Measurements from ENCODE around the gene BTRC. TPM values are rescaled to one million over a fixed set of nuclear protein-coding genes. Genes with fewer than 3 reads are reported as not detected.
A peak's percentile ranks its signal among the peaks of the same experiment; 100 is the strongest.

BTRC gene
- polyA plus RNA-seq, 6 donors from 2014 or later = 6.0 to 13.4 (median 8.3) TPM

- ATAC-seq (ENCODE audit: low read depth in 2 of 2) = no peak
- H3K27ac Mint-ChIP-seq = peak overlapping the region in 1 of 6 donors; percentile 85
- peaks cover 7 to 8% of the 10 kb centered on the region in 2 donors for H3K36me3 Mint-ChIP-seq
These were observed 175.2 kb downstream of the BTRC start for GRCh38 chr10:101529207-101529606.

GRCh38 chr10:101529725-101530553 lies 176.0 kb downstream of the BTRC start:
- Mint-ChIP-seq H3K27ac (peak overlapping the region in 1 of 6 donors; percentile 41), H3K9me3 (no peaks in the 10 kb centered on the region), H3K4me3 (no peak overlapping the region), H3K36me3 (peaks cover 7 to 14% of the 10 kb centered on the region in 2 donors), H3K27me3 (no peaks in the 10 kb centered on the region), H3K4me1 (no peaks in the 10 kb centered on the region)
- no peak for DNase-seq
- no peak for ATAC-seq (ENCODE audit: low read depth in 2 of 2)

More at GRCh38 chr10:101529207-101529606, 175.2 kb downstream of the BTRC start:
- Mint-ChIP-seq H3K9me3 (no peaks in the 10 kb centered on the region), H3K4me3 (no peak overlapping the region), H3K27me3 (no peaks in the 10 kb centered on the region), H3K4me1 (no peaks in the 10 kb centered on the region)
- no peak for DNase-seq

GRCh38 chr10:101535949-101536348 lies 182.0 kb downstream of the BTRC start:
- Mint-ChIP-seq H3K4me3 (no peak overlapping the region), H3K36me3 (peaks cover 13 to 14% of the 10 kb centered on the region in 2 donors), H3K27me3 (no peaks in the 10 kb centered on the region), H3K4me1 (no peaks in the 10 kb centered on the region), H3K27ac (no peak overlapping the region), H3K9me3 (no peaks in the 10 kb centered on the region)
- DNase-seq = no peak
- no peak for ATAC-seq (ENCODE audit: low read depth in 2 of 2)

GRCh38 chr10:101536800-101537199 lies 182.8 kb downstream of the BTRC start:
- Mint-ChIP-seq H3K27me3 (no peaks in the 10 kb centered on the region), H3K27ac (peak overlapping the region in 1 of 6 donors; percentile 67), H3K36me3 (peaks cover 13 to 14% of the 10 kb centered on the region in 2 donors), H3K9me3 (no peaks in the 10 kb centered on the region), H3K4me1 (no peaks in the 10 kb centered on the region), H3K4me3 (no peak overlapping the region)
- DNase-seq = peak; percentile 7
- no peak for ATAC-seq (ENCODE audit: low read depth in 2 of 2)

- Mint-ChIP-seq H3K4me3 (no peak overlapping the region), H3K9me3 (no peaks in the 10 kb centered on the region), H3K27ac (no peak overlapping the region), H3K36me3 (peaks cover 6 to 7% of the 10 kb centered on the region in 2 donors), H3K4me1 (no peaks in the 10 kb centered on the region), H3K27me3 (no peaks in the 10 kb centered on the region)
- no peak for ATAC-seq (ENCODE audit: low read depth in 2 of 2)
- no peak for DNase-seq
These were observed 184.5 kb downstream of the BTRC start for GRCh38 chr10:101538446-101538845.

- Mint-ChIP-seq H3K4me3 (no peak overlapping the region), H3K9me3 (no peaks in the 10 kb centered on the region), H3K36me3 (peaks cover 3 to 21% of the 10 kb centered on the region in 2 donors)
These were observed 191.9 kb downstream of the BTRC start for GRCh38 chr10:101545898-101546297.

GRCh38 chr10:101550965-101551364 lies 197.0 kb downstream of the BTRC start:
- no peak for ATAC-seq (ENCODE audit: low read depth in 2 of 2)
- Mint-ChIP-seq H3K4me1 (no peaks in the 10 kb centered on the region), H3K4me3 (no peak overlapping the region), H3K36me3 (peaks cover 24 to 34% of the 10 kb centered on the region in 2 donors), H3K27ac (no peak overlapping the region), H3K27me3 (no peaks in the 10 kb centered on the region), H3K9me3 (no peaks in the 10 kb centered on the region)
- no peak for DNase-seq

More at GRCh38 chr10:101545898-101546297, 191.9 kb downstream of the BTRC start:
- Mint-ChIP-seq H3K4me1 (no peaks in the 10 kb centered on the region), H3K27me3 (no peaks in the 10 kb centered on the region), H3K27ac (no peak overlapping the region)
- DNase-seq (no peak), ATAC-seq (ENCODE audit: low read depth in 2 of 2) (no peak)

GRCh38 chr10:101552442-101552841 lies 198.5 kb downstream of the BTRC start:
- Mint-ChIP-seq H3K4me3 (peak overlapping the region in 1 of 8 donors; percentile 62), H3K27me3 (no peaks in the 10 kb centered on the region), H3K36me3 (peaks cover 18 to 34% of the 10 kb centered on the region in 2 donors), H3K27ac (peak overlapping the region in 1 of 6 donors; percentile 21), H3K9me3 (no peaks in the 10 kb centered on the region), H3K4me1 (no peaks in the 10 kb centered on the region)
- DNase-seq (no peak), ATAC-seq (ENCODE audit: low read depth in 2 of 2) (no peak)

GRCh38 chr10:101557541-101557940 lies 203.6 kb downstream of the BTRC start:
- no peak overlapping the region for H3K4me3 Mint-ChIP-seq
- H3K36me3 Mint-ChIP-seq = peaks cover 5 to 15% of the 10 kb centered on the region in 2 donors
- DNase-seq (no peak), ATAC-seq (ENCODE audit: low read depth in 2 of 2) (no peak)
- peaks cover 0 to 11% (median 0%) of the 10 kb centered on the region in 3 donors for H3K4me1 Mint-ChIP-seq
- H3K9me3 Mint-ChIP-seq = no peaks in the 10 kb centered on the region
- no peak overlapping the region for H3K27ac Mint-ChIP-seq
- peaks cover 0 to 15% (median 0%) of the 10 kb centered on the region in 3 donors for H3K27me3 Mint-ChIP-seq

- Mint-ChIP-seq H3K27ac (no peak overlapping the region), H3K9me3 (no peaks in the 10 kb centered on the region), H3K27me3 (peaks cover 0 to 19% (median 0%) of the 10 kb centered on the region in 3 donors), H3K4me1 (peaks cover 0 to 11% (median 0%) of the 10 kb centered on the region in 3 donors), H3K36me3 (peaks cover 0 to 8% of the 10 kb centered on the region in 2 donors), H3K4me3 (no peak overlapping the region)
- ATAC-seq (ENCODE audit: low read depth in 2 of 2) = no peak
- no peak for DNase-seq
These were observed 204.2 kb downstream of the BTRC start for GRCh38 chr10:101558204-101558603.

- peak overlapping the region in 1 of 6 donors; percentile 75 for H3K27ac Mint-ChIP-seq
- H3K9me3 Mint-ChIP-seq = no peaks in the 10 kb centered on the region
- H3K4me1 Mint-ChIP-seq = peaks cover 0 to 11% (median 0%) of the 10 kb centered on the region in 3 donors
- ATAC-seq (ENCODE audit: low read depth in 2 of 2) = no peak
- peaks cover 0 to under 1% of the 10 kb centered on the region in 2 donors for H3K36me3 Mint-ChIP-seq
- no peak overlapping the region for H3K4me3 Mint-ChIP-seq
- no peak for DNase-seq
- H3K27me3 Mint-ChIP-seq = peaks cover 0 to 26% (median 5%) of the 10 kb centered on the region in 3 donors
These were observed 205.0 kb downstream of the BTRC start for GRCh38 chr10:101558671-101559595.

GRCh38 chr10:101559596-101560297 lies 205.8 kb downstream of the BTRC start:
- ATAC-seq (ENCODE audit: low read depth in 2 of 2) = no peak
- H3K27me3 Mint-ChIP-seq = peaks cover 0 to 33% (median 13%) of the 10 kb centered on the region in 3 donors
- H3K4me3 Mint-ChIP-seq = peak overlapping the region in 1 of 8 donors; percentile 35
- no peaks in the 10 kb centered on the region for H3K36me3 Mint-ChIP-seq
- peak overlapping the region in 2 of 6 donors; percentile 1 to 75 for H3K27ac Mint-ChIP-seq
- no peaks in the 10 kb centered on the region for H3K9me3 Mint-ChIP-seq
- DNase-seq = no peak
- H3K4me1 Mint-ChIP-seq = peaks cover 0 to 11% (median 0%) of the 10 kb centered on the region in 3 donors
